Right ventricle myocardium inferior (tissue), 1 donor: ENCODE measurements around the gene LHB. TPM values are rescaled to one million over a fixed set of nuclear protein-coding genes. Genes with fewer than 3 reads are reported as not detected.

ENCODE experiments used
- ATAC-seq: fragments of 200-7000 bp; cut with Tn5 transposase; one replicate; pipeline ENCODE4 v1.9.1; 2020; ENCODE audit warnings: mild to moderate bottlenecking, moderate library complexity
- DNase-seq: peaks from one replicate; pipeline ENCODE4 v3.0.0; 2021; ENCODE audit errors: missing footprints
- intact Hi-C: fragments of 100-400 bp; cut with DNase I; formaldehyde crosslinking; loops from one replicate; pipeline ENCODE4 v1.11.0; 2022
- microRNA-seq: library from miRNA; unstranded; fragments of <30 nt; microRNA quantifications from one replicate; pipeline ENCODE4 v1.2.0, GENCODE V29; 2020
- total RNA-seq: library from RNA; stranded (reverse); fragmentation: NEBNext Ultra II Directional; extraction: Animal tissue kit (Norgen Biotek cat#: 25700); gene quantifications from one replicate; pipeline ENCODE4 v1.2.1, GENCODE V29; 2021
- donor health status: DM: no; HTN: yes; CAD: no; lungs with severe emphysema.

Gene LHB
- total RNA-seq, 1 donor from 2014 or later = not detected

DNA sequence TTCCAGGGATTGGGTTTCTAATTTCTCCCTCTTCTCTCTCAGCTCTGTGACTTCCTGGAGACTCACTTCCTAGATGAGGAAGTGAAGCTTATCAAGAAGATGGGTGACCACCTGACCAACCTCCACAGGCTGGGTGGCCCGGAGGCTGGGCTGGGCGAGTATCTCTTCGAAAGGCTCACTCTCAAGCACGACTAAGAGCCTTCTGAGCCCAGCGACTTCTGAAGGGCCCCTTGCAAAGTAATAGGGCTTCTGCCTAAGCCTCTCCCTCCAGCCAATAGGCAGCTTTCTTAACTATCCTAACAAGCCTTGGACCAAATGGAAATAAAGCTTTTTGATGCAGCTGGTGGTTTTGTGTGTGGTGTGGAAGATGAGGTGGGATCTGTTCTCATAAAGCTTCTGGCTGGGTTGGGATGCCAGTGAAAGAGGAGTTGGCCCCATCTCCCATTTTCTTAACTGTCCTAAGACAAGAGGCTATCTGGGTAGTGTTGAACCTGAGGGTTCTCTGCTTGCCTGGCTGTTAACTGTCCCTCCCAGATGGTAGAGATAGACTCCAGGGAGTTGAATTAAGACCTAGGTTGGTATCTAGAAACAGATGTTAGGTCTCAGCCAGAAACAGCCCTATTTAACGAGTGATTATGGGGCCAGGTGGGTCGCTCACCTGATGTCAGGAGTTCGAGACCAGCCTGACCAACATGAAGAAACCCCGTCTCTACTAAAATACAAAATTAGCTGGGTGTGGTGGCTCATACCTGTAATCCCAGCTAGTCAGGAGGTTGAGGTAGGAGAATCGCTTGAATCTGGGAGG is 50.1 kb downstream of the LHB start:
- ATAC-seq = no peak
- intact Hi-C loops = no loop called here
- DNase-seq = no peak

Small RNA genes within 50 kb of the gene (microRNA-seq; reads per million reads assigned to microRNA genes)
- gene MIR6798 = not detected

Other genes starting within 250 kb of the LHB start
- 63.2 TPM for gene BCAT2, start 206.1 kb downstream of the LHB start, total RNA-seq
- gene HSD17B14, start 180.6 kb downstream of the LHB start, total RNA-seq = 1.0 TPM
- 23.8 TPM for gene PLEKHA4, start 148.5 kb downstream of the LHB start, total RNA-seq
- gene PPP1R15A, start 144.7 kb downstream of the LHB start, total RNA-seq = 64.8 TPM
- not detected for gene TULP2, start 118.3 kb downstream of the LHB start, total RNA-seq
- gene NUCB1, start 116.8 kb downstream of the LHB start, total RNA-seq = 246 TPM
- gene DHDH, start 83.4 kb downstream of the LHB start, total RNA-seq = not detected
- 22.4 TPM for gene BAX, start 62.2 kb downstream of the LHB start, total RNA-seq
- 1,007 TPM for gene FTL, start 51.8 kb downstream of the LHB start, total RNA-seq
- 99.1 TPM for gene GYS1, start 23.8 kb downstream of the LHB start, total RNA-seq
- gene RUVBL2, start 23.2 kb downstream of the LHB start, total RNA-seq = 46.8 TPM
- gene CGB3, start 7.2 kb upstream of the LHB start, total RNA-seq = not detected
- gene CGB2, start 14.8 kb upstream of the LHB start, total RNA-seq = not detected
- not detected for gene CGB1, start 19.8 kb upstream of the LHB start, total RNA-seq
- not detected for gene CGB5, start 26.8 kb upstream of the LHB start, total RNA-seq
- gene CGB8, start 32.0 kb upstream of the LHB start, total RNA-seq = not detected
- not detected for gene CGB7, start 40.7 kb upstream of the LHB start, total RNA-seq
- gene NTF4, start 47.7 kb upstream of the LHB start, total RNA-seq = not detected
- 0.81 TPM for gene KCNA7, start 55.6 kb upstream of the LHB start, total RNA-seq
- 110 TPM for gene SNRNP70, start 68.4 kb upstream of the LHB start, total RNA-seq
- gene LIN7B, start 97.3 kb upstream of the LHB start, total RNA-seq = 21.1 TPM
- 1.8 TPM for gene C19orf73, start 102.1 kb upstream of the LHB start, total RNA-seq
- 4.1 TPM for gene PPFIA3, start 102.5 kb upstream of the LHB start, total RNA-seq
- gene HRC, start 138.3 kb upstream of the LHB start, total RNA-seq = 843 TPM
- 28.5 TPM for gene TRPM4, start 140.7 kb upstream of the LHB start, total RNA-seq